Measurements from ENCODE around the gene SOX6. TPM values are rescaled to one million over a fixed set of nuclear protein-coding genes. Genes with fewer than 3 reads are reported as not detected.

SOX6 gene
- total and polyA plus RNA-seq, 7 donors, result 0.61 to 47.6 (median 14.6) TPM

GRCh38 chr11:16402654-16403447 is 46.5 kb upstream of the SOX6 start:
- Histone ChIP-seq H3K36me3 (ENCODE audit: insufficient read depth in 1 of 2, low read depth in 1 of 2) (no peaks in the 10 kb centered on the region), H3K27ac (no peak overlapping the region), H3K4me3 (no peak overlapping the region), H3K27me3 (ENCODE audit: insufficient read depth in 3 of 3, low read length in 2 of 3) (no peaks in the 10 kb centered on the region), H3K4me1 (peaks cover 9% of the 10 kb centered on the region), H3K9me3 (no peaks in the 10 kb centered on the region)
- ATAC-seq (no peak), DNase-seq (no peak)
- 74 to 79% (median 75%) methylated on average over 5 of the region's 5 CpGs for WGBS, 3 donors
- no peak for TF ChIP-seq CTCF (IDR thresholded peaks at IDR 0.05)
- intact Hi-C loops (cut with DNase I), result no loop called here

- no peaks in the 10 kb centered on the region for H3K27me3 ChIP-seq (ENCODE audit: insufficient read depth in 3 of 3, low read length in 2 of 3)
- ATAC-seq (no peak), DNase-seq (no peak)
- H3K27ac ChIP-seq, result no peak overlapping the region
- H3K36me3 ChIP-seq (ENCODE audit: insufficient read depth in 1 of 2, low read depth in 1 of 2), result no peaks in the 10 kb centered on the region
- no peak overlapping the region for H3K4me3 ChIP-seq
- no peaks in the 10 kb centered on the region for H3K9me3 ChIP-seq
- WGBS, 3 donors, result 69 to 75% (median 71%) methylated on average over 2 of the region's 2 CpGs
- intact Hi-C loops (cut with DNase I), result no loop called here
- TF ChIP-seq CTCF (IDR thresholded peaks at IDR 0.05), result no peak
- peaks cover 30% of the 10 kb centered on the region for H3K4me1 ChIP-seq
Observed at GRCh38 chr11:16397390-16397789, 41.0 kb upstream of the SOX6 start.

GRCh38 chr11:16395601-16396000 is 39.3 kb upstream of the SOX6 start:
- Histone ChIP-seq H3K4me1 (peaks cover 29% of the 10 kb centered on the region), H3K27me3 (ENCODE audit: insufficient read depth in 3 of 3, low read length in 2 of 3) (no peaks in the 10 kb centered on the region), H3K27ac (peak overlapping the region; percentile 30), H3K4me3 (no peak overlapping the region), H3K9me3 (no peaks in the 10 kb centered on the region), H3K36me3 (ENCODE audit: insufficient read depth in 1 of 2, low read depth in 1 of 2) (no peaks in the 10 kb centered on the region)
- ATAC-seq, result no peak
- TF ChIP-seq CTCF (IDR thresholded peaks at IDR 0.05), result no peak
- DNase-seq, result no peak
- intact Hi-C loops (cut with DNase I), result no loop called here
- WGBS, 3 donors, result 30 to 65% (median 36%) methylated on average over 1 of the region's 1 CpG

GRCh38 chr11:16394947-16395346 is 38.6 kb upstream of the SOX6 start:
- Histone ChIP-seq H3K36me3 (ENCODE audit: insufficient read depth in 1 of 2, low read depth in 1 of 2) (no peaks in the 10 kb centered on the region), H3K4me3 (no peak overlapping the region), H3K27ac (no peak overlapping the region), H3K9me3 (no peaks in the 10 kb centered on the region), H3K27me3 (ENCODE audit: insufficient read depth in 3 of 3, low read length in 2 of 3) (no peaks in the 10 kb centered on the region), H3K4me1 (peaks cover 27% of the 10 kb centered on the region)
- DNase-seq (no peak), ATAC-seq (no peak)
- intact Hi-C loops (cut with DNase I), result no loop called here
- WGBS, 3 donors, result 81 to 93% (median 82%) methylated on average over 4 of the region's 4 CpGs
- no peak for TF ChIP-seq CTCF (IDR thresholded peaks at IDR 0.05)

- no peak for DNase-seq
- H3K36me3 ChIP-seq (ENCODE audit: insufficient read depth in 1 of 2, low read depth in 1 of 2), result no peaks in the 10 kb centered on the region
- no peak overlapping the region for H3K4me3 ChIP-seq
- no peak for ATAC-seq
- no peaks in the 10 kb centered on the region for H3K27me3 ChIP-seq (ENCODE audit: insufficient read depth in 3 of 3, low read length in 2 of 3)
- intact Hi-C loops (cut with DNase I), result no loop called here
- peaks cover 22% of the 10 kb centered on the region for H3K4me1 ChIP-seq
- H3K9me3 ChIP-seq, result no peaks in the 10 kb centered on the region
- no peak for TF ChIP-seq CTCF (IDR thresholded peaks at IDR 0.05)
- no peak overlapping the region for H3K27ac ChIP-seq
Observed at GRCh38 chr11:16393340-16393739, 37.0 kb upstream of the SOX6 start.

All from psoas muscle (tissue), 8 donors.